ENCODE data around the gene RIPK1.

RIPK1 gene

GRCh38 chr6:3086282-3086946, 18.1 kb downstream of the RIPK1 start:
- no peak for DNase-seq

GRCh38 chr6:3088446-3088845, 20.2 kb downstream of the RIPK1 start:
- no peak for DNase-seq

GRCh38 chr6:3088968-3089367, 20.7 kb downstream of the RIPK1 start:
- DNase-seq, result no peak

- DNase-seq, result no peak
Measured at GRCh38 chr6:3090013-3090412, 21.7 kb downstream of the RIPK1 start.

GRCh38 chr6:3094815-3095214, 26.5 kb downstream of the RIPK1 start:
- no peak for DNase-seq

DNA sequence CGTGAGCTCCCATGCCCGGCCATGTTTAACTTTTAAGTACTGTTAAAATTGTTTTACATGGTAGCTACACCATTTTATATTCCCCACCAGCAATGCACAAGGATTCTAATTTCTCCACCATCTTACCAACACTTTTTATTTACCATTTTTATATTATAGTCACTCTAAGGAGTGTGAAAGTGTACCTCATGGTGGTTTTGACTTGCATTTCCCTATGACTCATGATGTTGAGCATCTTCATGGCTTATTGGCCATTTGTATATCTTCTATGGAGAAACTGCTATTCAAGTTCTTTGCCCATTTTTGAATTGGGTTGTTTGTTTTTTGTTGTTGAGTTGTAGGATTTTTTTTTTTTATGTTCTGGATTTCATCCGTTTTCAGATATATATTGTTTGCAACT, 34.6 kb downstream of the RIPK1 start:
- no peak for DNase-seq

GRCh38 chr6:3108746-3109414, 40.6 kb downstream of the RIPK1 start:
- no peak for DNase-seq

DNA sequence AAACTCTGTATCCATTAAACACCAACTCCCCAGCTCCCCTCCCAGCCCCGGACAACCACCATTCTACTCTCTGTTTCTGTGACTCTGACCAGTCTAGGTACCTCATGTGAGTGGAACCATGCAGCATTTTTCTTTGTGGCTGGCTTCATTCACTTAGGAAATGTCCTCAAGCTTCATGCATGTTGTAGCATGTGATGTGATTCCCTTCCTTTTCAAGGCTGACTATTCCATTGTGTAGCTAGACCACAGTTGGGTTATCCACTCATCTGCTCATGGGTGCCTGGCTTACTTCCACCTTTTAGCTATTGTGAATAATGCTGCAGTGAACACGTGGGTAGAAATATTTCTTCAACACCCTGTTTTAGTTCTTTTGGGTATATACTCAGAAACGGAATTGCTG, 41.5 kb downstream of the RIPK1 start:
- no peak for DNase-seq

DNA sequence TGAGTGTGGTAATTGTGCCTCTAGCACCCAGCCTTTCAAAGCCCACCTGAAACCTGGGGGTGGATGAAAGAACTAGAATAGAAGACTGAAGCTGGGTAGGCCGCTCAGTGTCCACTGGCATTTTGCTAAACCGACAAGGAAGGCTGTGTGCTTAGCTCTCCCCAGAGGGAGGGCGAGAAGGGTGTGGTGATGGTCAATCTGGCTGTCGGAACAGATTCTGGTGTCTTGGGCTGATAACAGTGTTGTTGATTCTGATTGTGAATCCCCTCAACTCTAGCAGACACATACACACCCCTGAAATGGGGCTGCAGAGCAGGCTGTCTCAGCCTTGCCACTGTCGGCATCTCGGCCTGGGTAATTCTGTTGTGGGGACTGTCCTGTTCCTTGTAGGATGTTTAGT, 46.1 kb downstream of the RIPK1 start:
- no peak for DNase-seq

DNA sequence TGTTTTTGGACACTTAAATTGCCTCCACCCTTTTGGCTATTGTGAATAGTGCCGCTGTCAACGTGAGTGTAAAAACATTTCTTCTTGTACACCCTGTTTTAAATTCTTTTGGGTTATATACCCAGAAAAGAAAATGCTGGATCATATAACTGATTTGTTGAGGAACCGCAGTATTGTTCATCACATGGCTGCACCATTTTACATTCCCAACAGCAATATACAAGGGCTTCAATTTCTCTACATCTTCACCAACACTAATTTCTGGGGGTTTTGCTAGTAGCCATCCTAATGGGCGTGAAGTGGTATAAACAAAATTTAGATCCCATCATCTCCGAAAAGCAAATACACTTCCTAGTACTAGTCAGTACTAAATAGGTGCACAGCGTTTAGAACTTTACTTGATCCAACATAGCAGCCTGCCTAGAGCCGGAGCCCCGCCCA, 49.6 kb downstream of the RIPK1 start:
- no peak for DNase-seq

GRCh38 chr6:3118353-3119039, 50.2 kb downstream of the RIPK1 start, which contains the start of gene BPHL:
BPHL (plus strand) TSS chr6:3118711; CDS start chr6:3118741, 30 bp downstream.
- peak; percentile 100 for DNase-seq

DNA sequence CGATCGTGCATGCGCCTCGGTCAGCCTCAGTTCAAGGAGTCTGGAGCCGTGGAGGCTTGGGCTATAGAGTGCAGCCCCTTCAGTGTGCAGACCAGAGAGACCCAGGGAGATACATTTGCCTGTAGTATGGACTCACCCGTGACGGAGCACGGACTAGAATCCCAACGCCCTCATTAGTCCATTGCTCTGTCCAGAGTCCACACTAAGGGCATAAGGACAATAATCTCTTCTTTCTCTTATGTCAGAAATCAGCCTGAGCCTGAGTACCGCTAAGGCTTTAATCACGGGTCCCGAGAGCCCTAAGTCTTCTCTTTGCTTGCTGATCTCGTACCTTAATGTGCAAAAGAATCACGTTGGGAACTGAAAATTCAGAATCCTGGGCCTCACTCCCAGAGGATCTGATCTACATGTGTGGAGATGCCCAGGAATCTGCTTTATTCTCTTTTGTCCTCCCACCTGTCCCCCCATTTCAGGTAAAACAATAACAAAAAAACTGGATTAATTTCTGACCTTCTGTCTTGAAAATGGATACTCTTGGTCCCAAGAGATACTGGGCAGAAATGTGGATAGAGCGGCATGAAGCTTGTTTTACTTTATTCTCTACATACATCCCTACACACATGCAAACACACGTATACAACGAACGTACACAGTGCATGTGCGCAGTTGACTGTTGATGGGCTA, 50.9 kb downstream of the RIPK1 start:
- no peak for DNase-seq

GRCh38 chr6:3120765-3121089, 52.4 kb downstream of the RIPK1 start:
- DNase-seq, result no peak

DNA sequence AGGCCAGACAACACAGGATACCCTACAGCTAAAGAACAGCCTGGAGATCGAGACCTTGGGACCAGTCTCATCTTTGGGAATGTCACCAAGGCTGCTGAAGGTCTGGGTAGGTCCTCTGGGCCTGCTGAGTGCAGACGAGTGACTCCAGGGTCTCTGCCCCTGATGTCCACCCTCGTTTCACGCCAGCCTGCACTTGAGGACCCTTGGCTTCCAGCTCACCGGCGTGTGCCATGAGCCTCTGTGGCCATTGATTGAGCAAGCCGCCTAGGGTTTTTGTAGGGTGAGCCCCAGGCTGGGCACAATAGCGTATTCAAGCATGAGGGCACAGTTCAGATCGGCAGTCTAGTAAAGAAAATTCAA, 54.5 kb downstream of the RIPK1 start:
- DNase-seq, result no peak

DNA sequence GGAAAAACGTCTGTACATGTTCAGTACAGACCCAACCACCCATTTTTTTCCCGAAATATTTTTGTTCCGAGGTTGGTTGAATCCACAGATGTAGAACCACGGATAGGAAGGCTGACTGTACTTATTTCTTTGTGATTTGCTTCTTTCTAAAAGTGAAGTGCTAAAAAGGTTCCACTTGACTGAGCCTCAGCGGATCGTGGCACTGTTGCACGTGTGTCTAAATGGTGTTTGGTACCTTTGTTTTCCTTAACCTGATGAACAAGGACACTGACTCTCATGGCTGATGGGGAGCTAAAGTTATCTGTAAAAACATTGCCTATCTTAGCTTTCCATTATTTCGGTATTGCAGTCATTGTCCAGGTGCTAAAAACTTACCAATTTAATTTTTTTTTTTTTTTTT, 56.4 kb downstream of the RIPK1 start:
- no peak for DNase-seq

DNA sequence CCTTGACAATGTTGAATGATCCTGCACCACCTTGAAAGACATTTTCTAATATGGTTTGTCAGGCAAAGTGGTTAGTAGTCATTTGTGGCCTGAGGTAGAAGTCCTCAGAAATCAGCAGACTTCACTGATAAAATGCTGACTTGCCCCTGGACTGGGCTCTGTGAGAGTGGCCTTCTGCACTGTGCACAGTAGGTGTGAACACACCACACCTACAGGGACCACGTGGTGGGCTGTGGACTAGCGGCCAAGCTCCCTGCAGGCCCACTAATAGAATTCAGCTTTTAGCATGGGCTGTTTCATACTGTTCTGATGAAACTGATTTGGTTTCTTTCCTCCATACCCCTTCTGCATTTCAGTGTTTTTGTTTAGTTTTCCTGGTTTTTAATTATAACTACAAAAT, 57.5 kb downstream of the RIPK1 start:
- no peak for DNase-seq

GRCh38 chr6:3128356-3129108, 60.2 kb downstream of the RIPK1 start:
- no peak for DNase-seq

- DNase-seq, result no peak
Measured at GRCh38 chr6:3131695-3132094, 63.4 kb downstream of the RIPK1 start.

DNA sequence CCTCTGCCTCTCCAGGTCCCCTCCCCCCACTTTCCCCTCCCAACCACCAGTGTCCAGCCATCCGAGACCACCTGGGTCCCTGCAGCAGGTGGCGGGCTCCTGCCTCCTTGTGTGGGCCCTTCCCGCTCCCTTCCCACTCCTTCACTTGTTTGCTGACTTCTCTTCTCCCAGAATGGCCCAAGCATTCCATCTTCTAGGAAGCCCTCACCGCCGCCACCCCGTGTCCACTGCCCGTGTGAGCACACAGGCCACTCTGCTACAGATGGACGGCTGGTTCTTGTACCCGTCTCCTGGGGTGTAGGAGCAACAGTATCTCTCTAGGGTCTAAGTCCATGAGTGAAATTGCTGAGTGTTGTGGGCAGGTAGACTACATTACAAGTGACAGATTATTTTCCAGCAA, 65.2 kb downstream of the RIPK1 start:
- no peak for DNase-seq

- no peak for DNase-seq
Measured at GRCh38 chr6:3135668-3136291, 67.5 kb downstream of the RIPK1 start.

DNA sequence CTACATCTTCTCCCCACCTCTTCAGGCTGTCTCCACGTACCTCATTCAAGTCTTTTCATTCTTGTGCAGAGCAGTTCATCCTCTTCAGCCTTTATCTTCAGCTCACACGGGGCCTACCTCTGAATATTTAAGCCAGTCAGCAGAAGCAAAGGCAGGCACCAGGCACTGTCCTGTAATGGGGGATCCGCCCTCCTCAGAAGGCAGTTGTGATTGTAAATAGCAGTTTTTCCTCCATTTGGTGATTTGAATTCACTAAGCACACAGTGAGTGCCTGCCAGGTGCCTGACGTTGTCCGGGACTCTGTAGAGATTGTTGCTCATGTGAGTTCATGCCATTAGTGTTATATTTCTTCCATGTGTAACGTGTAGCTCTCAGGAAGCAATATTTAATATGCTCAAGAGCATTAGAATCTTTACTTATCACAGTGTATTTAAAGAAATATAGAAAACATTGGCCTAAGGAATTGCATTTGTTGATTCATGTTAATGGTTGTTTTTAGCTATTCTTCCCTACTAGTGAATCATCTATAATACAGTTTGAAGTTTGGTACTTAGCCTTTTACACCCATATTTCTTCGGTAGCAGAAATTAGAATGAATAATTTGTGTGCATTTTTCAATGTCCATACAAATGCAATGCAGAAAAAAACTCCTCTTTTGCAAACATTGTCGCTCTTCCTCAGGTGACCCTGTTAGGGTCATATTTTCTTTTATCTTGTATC, 68.2 kb downstream of the RIPK1 start:
- DNase-seq, result no peak

All from activated CD4-positive, alpha-beta T cell treated with anti-CD3 and anti-CD28 coated beads, Interleukin-2, amount 50 U/mL, for 48 hours (primary cell).